Measurements from ENCODE around the gene SRP68.

SRP68 gene

DNA sequence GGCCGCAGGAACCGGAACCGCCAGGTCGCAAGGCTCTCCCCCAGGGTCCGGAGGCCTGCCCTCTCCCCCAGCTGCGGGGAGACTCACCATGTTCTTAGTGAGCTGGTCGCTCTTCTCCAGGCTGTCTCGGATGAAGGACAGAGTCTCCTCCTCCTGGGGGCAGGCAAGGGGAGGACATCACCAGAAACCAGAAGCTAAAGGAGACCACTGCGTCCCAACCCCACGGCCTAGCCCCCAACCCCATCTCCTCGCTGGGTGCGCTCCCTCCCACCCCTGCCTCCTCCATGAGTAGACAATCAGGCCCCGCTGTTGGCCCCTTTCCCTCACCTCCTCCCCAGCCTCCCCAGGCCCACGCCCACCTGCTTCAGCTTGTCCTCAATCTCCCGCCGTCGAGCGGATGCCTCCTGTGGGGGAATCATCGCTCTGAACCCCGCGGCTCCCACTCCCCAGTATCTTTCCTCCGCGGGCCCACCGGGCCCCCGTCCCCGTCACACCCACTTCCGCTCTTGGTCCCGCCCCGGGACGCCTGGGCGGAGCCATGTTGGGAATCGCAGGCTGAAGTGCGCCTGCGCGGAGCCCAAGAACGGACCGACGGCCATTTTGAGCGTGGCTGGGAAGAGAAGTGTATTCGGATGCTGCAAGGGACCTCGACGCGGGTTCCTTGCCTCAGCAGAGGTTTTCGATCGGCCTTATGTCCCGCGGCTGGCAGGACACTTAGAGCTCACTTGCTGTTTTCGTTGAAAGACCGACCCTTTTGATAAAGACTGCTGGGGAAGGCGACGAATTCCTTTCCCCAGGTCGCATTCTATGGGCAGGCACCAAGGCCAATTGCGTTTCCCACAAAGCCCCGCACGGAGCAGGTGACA lies 31.2 kb upstream of the SRP68 start, which contains the start of gene EXOC7:
Gene EXOC7, minus strand, starts transcription at position 514 of the 866 bp plus-strand sequence. Its CDS starts 95 bp downstream, at position 419.
- peaks cover 22% of the 10 kb centered on the region for H3K36me3 ChIP-seq (replicated peaks)
- TF ChIP-seq, protein P1, sequence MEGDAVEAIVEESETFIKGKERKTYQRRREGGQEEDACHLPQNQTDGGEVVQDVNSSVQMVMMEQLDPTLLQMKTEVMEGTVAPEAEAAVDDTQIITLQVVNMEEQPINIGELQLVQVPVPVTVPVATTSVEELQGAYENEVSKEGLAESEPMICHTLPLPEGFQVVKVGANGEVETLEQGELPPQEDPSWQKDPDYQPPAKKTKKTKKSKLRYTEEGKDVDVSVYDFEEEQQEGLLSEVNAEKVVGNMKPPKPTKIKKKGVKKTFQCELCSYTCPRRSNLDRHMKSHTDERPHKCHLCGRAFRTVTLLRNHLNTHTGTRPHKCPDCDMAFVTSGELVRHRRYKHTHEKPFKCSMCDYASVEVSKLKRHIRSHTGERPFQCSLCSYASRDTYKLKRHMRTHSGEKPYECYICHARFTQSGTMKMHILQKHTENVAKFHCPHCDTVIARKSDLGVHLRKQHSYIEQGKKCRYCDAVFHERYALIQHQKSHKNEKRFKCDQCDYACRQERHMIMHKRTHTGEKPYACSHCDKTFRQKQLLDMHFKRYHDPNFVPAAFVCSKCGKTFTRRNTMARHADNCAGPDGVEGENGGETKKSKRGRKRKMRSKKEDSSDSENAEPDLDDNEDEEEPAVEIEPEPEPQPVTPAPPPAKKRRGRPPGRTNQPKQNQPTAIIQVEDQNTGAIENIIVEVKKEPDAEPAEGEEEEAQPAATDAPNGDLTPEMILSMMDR (IDR thresholded peaks at IDR 0.05; ENCODE audit: low read depth, low read length, missing control alignments) = peak; percentile 37
- peak; percentile 83 for DNase-seq
- H3K27ac ChIP-seq = peak within 1 kb of the TSS; percentile 63
- H3K4me3 ChIP-seq (ENCODE audit: low read depth, low read length) = peak within 1 kb of the TSS; percentile 91
- in situ Hi-C loops (cut with HindIII; ENCODE audit: low pct_ligation_motif_present, low sequenced_read_pairs) = no loop called here
- no peaks in the 10 kb centered on the region for H3K27me3 ChIP-seq (replicated peaks)

DNA sequence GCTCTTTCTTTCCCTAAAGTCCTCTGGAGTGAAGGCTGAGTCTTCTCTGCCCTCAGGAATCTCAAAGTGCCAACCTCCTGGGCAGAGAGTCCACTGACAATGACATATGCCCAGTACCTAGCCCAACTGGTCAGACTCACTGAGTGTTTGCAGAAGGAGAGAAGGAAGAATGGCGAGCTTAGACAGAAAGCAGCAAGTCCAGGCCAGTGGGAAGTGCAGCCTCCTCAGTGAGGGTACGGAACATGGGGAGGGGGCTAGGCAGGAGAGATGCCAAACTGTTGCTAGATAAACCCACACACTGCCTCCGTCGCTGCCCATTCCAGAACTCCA lies 30.6 kb upstream of the SRP68 start:
- peaks cover 25% of the 10 kb centered on the region for H3K36me3 ChIP-seq (replicated peaks)
- TF ChIP-seq, protein P1 (IDR thresholded peaks at IDR 0.05; ENCODE audit: low read depth, low read length, missing control alignments) = no peak
- H3K27ac ChIP-seq = no peak overlapping the region
- DNase-seq = no peak
- in situ Hi-C loops (cut with HindIII; ENCODE audit: low pct_ligation_motif_present, low sequenced_read_pairs) = no loop called here
- H3K27me3 ChIP-seq (replicated peaks) = no peaks in the 10 kb centered on the region
- H3K4me3 ChIP-seq (ENCODE audit: low read depth, low read length) = peak overlapping the region; percentile 91

DNA sequence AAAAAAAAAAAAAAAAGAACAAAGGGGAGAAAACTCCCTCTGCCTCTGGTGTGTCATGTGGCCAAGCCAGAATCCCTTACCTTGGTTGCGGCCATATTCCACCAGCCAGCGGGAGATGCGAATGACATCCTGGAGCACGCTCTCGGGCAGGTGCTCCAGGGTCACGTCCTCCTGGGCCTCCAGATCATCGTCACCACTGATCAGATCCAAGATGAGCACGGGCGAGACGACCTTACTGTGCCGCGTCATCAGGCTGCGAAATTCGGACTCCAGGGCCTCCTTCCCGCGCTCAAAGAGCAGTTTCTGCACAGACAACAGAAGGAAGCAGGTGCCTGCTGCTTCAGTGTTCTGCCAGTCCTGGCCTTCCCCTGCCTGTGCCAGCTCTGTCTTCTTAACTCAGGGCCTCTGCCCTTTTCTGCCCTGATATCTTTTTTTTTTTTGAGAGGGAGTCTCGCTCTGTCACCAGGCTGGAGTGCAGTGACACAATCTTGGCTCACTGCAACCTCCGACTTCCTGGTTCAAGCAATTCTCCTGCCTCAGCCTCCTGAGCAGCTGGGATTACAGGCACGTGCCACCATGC lies 25.5 kb upstream of the SRP68 start:
- Histone ChIP-seq H3K4me3 (ENCODE audit: low read depth, low read length) (no peak overlapping the region), H3K27me3 (replicated peaks) (no peaks in the 10 kb centered on the region), H3K36me3 (replicated peaks) (peaks cover 63% of the 10 kb centered on the region), H3K27ac (no peak overlapping the region)
- DNase-seq = no peak
- in situ Hi-C loops (cut with HindIII; ENCODE audit: low pct_ligation_motif_present, low sequenced_read_pairs) = no loop called here
- TF ChIP-seq, protein P1 (IDR thresholded peaks at IDR 0.05; ENCODE audit: low read depth, low read length, missing control alignments) = no peak

DNA sequence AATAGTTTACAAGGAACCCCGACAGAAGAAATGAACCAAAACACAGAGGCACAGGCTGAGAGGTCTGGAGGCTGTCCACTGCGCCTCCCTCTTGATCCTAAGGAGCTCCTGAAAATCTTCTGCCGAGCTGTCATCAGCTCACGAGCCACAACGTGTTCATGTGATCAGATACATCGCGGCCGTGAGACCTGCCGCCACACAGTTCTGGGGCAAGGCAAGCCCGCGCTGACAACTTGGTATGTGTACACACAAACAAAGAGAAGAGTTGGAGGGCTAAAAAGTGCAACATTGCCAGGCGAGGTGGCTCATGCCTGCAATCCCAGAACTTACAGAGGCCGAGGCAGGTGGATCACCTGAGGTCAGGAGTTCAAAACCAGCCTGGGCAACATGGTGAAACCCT lies 23.6 kb upstream of the SRP68 start:
- no peaks in the 10 kb centered on the region for H3K27me3 ChIP-seq (replicated peaks)
- TF ChIP-seq, protein P1 (IDR thresholded peaks at IDR 0.05; ENCODE audit: low read depth, low read length, missing control alignments) = no peak
- H3K27ac ChIP-seq = no peak overlapping the region
- no peak overlapping the region for H3K4me3 ChIP-seq (ENCODE audit: low read depth, low read length)
- no peak for DNase-seq
- in situ Hi-C loops (cut with HindIII; ENCODE audit: low pct_ligation_motif_present, low sequenced_read_pairs) = no loop called here
- peaks cover 58% of the 10 kb centered on the region for H3K36me3 ChIP-seq (replicated peaks)

DNA sequence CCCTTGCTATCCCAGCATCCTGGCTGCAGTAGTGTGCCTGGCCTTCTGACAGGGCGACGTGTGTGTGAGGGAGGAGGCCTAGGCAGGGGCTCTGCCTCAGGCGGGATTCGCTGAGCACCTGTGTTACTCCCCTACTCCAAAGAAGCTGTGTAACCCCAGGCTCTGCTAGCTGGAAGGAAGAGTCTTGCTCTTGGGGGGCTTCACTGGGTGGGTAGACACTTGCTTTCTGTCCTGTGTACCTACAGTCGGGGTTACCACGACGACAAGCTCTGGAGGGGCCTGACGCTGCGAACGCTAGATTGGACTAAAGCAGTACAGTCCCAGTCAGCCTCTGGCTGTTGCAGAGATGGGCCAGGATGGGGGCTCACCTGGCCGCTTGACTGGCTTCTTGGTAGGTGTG lies 21.7 kb upstream of the SRP68 start:
- H3K27ac ChIP-seq = no peak overlapping the region
- TF ChIP-seq, protein P1 (IDR thresholded peaks at IDR 0.05; ENCODE audit: low read depth, low read length, missing control alignments) = no peak
- H3K36me3 ChIP-seq (replicated peaks) = peaks cover 67% of the 10 kb centered on the region
- H3K27me3 ChIP-seq (replicated peaks) = no peaks in the 10 kb centered on the region
- no peak overlapping the region for H3K4me3 ChIP-seq (ENCODE audit: low read depth, low read length)
- in situ Hi-C loops (cut with HindIII; ENCODE audit: low pct_ligation_motif_present, low sequenced_read_pairs) = no loop called here
- DNase-seq = no peak

All from brain microvascular endothelial cell (primary cell).